Brain microvascular endothelial cell (primary cell): Measurements from ENCODE around the gene MAP4K1.

Experiments used
- DNase-seq: peaks from one replicate; pipeline ENCODE4 v3.0.0-alpha.2; 2020
- H3K27ac ChIP-seq: fragments of 250-450 bp; sonication (Bioruptor Pico); 2 replicates; pipeline ENCODE4 v1.5.1; 2020; ENCODE audit warnings: mild to moderate bottlenecking, moderate library complexity
- H3K27me3 ChIP-seq: fragments of 250-450 bp; sonication (Bioruptor Pico); replicated peaks from 2 replicates; pipeline ENCODE4 v1.5.1; 2020; ENCODE audit warnings: mild to moderate bottlenecking
- H3K36me3 ChIP-seq: fragments of 250-450 bp; sonication (Bioruptor Pico); replicated peaks from 2 replicates; pipeline ENCODE4 v1.5.1; 2020; ENCODE audit warnings: mild to moderate bottlenecking
- H3K4me3 ChIP-seq: 2 replicates; pipeline ENCODE4 v1.5.1; 2011; ENCODE audit warnings: low read depth, mild to moderate bottlenecking, control low read depth, low read length, moderate library complexity
- CTCF ChIP-seq: IDR thresholded peaks from 2 replicates; pipeline ENCODE4 v1.5.1; 2011; ENCODE audit warnings: low read depth, mild to moderate bottlenecking, moderate library complexity, low read length, control low read depth, inconsistent platforms; ENCODE audit errors: missing control alignments
- in situ Hi-C: cut with HindIII; loops from 2 replicates; pipeline ENCODE4 v1.10.0; 2017; ENCODE audit warnings: low sequenced_read_pairs, low pct_ligation_motif_present

MAP4K1 gene

GRCh38 chr19:38542040-38542439, 75.7 kb downstream of the MAP4K1 start:
- Histone ChIP-seq H3K36me3 (no peaks in the 10 kb centered on the region), H3K27ac (no peak overlapping the region), H3K27me3 (no peaks in the 10 kb centered on the region), H3K4me3 (no peak overlapping the region)
- no peak for DNase-seq
- in situ Hi-C loops: no loop called here
- no peak for TF ChIP-seq CTCF

GRCh38 chr19:38539751-38540150, 78.0 kb downstream of the MAP4K1 start:
- DNase-seq: no peak
- Histone ChIP-seq H3K36me3 (no peaks in the 10 kb centered on the region), H3K4me3 (no peak overlapping the region), H3K27me3 (no peaks in the 10 kb centered on the region), H3K27ac (no peak overlapping the region)
- no peak for TF ChIP-seq CTCF
- in situ Hi-C loops: no loop called here

GRCh38 chr19:38538793-38539528, 78.8 kb downstream of the MAP4K1 start:
- TF ChIP-seq CTCF: no peak
- DNase-seq: no peak
- Histone ChIP-seq H3K27ac (no peak overlapping the region), H3K4me3 (no peak overlapping the region), H3K27me3 (no peaks in the 10 kb centered on the region), H3K36me3 (no peaks in the 10 kb centered on the region)
- in situ Hi-C loops: no loop called here

- Histone ChIP-seq H3K36me3 (no peaks in the 10 kb centered on the region), H3K27ac (no peak overlapping the region), H3K27me3 (no peaks in the 10 kb centered on the region), H3K4me3 (no peak overlapping the region)
- TF ChIP-seq CTCF: no peak
- DNase-seq: no peak
- in situ Hi-C loops: no loop called here
These were observed 79.4 kb downstream of the MAP4K1 start for GRCh38 chr19:38538386-38538785.
